SIG-M5 treated with dmso at 0.1 percent for 504 hours (cell line): ENCODE data around the gene NOP58.
"Not testable (repeated sequence)": the region's sequence is repeated elsewhere in the genome, so short reads cannot be mapped to it uniquely, and the experiment has no call there.

Experiments
- DNase-seq: peaks from one replicate; lab custom pipeline; 2025; ENCODE audit not compliant: unreplicated experiment; lab: John Stamatoyannopoulos, UW

NOP58 gene, protein sequence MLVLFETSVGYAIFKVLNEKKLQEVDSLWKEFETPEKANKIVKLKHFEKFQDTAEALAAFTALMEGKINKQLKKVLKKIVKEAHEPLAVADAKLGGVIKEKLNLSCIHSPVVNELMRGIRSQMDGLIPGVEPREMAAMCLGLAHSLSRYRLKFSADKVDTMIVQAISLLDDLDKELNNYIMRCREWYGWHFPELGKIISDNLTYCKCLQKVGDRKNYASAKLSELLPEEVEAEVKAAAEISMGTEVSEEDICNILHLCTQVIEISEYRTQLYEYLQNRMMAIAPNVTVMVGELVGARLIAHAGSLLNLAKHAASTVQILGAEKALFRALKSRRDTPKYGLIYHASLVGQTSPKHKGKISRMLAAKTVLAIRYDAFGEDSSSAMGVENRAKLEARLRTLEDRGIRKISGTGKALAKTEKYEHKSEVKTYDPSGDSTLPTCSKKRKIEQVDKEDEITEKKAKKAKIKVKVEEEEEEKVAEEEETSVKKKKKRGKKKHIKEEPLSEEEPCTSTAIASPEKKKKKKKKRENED

DNA sequence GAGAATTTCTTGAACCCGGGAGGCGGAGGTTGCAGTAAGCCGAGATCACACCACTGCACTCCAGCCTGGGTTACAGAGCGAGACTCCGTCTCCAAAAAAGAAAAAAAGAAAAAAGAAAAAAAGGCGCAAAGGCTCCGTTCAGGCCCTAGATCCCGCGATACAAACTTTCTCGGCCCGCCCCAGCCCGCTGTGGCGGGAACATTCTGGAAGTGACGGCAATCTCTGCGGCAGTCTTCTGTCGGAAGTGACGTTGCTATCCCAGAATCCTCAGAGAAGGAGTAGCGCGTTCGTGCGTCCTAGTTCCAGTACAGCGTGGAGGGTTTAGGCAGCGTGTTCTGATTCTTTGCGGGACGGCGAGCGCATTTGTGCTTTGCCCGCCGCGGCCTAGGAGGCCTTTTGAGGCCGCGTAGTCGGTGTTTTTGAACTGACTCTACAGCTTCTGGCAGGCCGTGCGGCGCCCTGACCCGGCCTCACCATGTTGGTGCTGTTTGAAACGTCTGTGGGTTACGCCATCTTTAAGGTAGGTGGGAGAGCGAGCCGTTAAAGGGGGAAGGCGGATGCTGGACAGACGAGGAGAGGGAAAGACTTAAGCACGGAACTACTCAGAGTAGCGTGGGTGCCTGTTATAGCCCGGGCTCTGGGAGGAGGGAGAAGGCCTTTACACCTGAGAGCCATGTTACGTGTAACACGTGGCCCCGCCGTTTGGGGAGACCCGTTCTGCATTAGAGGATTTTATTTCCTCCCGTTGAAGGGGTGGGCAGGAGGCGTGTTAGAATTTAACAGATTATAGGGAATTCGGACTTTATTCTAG lies at the start of gene NOP58:
Gene NOP58 (plus strand): TSS at position 297 of the 811 bp plus-strand sequence. CDS start 179 bp downstream, at position 476.
- peak; percentile 98 for DNase-seq

DNA sequence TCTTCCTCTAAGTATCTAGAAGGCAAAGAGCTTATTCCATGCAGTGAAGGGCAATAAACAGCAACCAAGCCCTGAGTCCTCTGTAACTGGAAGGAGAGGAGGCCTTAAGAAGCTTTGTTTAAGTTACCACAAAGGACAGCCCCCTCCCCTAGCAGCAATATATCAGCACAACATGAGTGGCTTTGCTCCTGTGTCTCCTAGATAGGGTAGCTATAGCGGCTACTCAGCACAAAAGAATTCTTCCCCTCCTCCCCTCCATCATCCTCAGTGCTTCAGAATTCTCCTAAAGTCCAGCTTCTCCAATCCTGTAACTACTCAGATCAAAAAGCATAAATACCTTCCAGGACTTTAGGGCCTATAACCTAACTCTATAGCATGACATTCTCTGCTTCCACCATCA lies 43.7 kb upstream of the NOP58 start:
- no peak for DNase-seq

DNA sequence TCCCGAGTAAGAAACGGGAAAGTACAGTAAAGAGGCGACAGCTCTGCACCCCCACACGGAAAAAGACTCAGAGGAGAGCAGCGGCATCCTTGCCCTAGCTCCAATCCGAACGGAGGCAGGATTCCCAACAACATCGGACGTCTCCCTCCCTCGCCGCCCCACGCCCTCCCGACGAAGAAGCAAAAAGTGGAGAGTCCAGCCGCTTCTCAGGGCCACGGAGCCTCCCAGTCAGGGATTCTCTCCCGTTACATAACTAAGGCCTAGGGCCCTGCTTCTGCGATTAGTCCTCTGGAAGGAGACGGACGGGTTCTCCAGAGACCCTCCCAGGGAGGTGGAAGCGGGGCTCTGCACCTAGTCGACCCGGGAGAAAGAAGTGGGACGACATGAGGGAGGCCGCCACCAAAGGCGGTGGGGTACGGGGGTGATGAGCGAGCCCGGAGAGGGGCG lies 27.8 kb upstream of the NOP58 start:
- peak; percentile 53 for DNase-seq

DNA sequence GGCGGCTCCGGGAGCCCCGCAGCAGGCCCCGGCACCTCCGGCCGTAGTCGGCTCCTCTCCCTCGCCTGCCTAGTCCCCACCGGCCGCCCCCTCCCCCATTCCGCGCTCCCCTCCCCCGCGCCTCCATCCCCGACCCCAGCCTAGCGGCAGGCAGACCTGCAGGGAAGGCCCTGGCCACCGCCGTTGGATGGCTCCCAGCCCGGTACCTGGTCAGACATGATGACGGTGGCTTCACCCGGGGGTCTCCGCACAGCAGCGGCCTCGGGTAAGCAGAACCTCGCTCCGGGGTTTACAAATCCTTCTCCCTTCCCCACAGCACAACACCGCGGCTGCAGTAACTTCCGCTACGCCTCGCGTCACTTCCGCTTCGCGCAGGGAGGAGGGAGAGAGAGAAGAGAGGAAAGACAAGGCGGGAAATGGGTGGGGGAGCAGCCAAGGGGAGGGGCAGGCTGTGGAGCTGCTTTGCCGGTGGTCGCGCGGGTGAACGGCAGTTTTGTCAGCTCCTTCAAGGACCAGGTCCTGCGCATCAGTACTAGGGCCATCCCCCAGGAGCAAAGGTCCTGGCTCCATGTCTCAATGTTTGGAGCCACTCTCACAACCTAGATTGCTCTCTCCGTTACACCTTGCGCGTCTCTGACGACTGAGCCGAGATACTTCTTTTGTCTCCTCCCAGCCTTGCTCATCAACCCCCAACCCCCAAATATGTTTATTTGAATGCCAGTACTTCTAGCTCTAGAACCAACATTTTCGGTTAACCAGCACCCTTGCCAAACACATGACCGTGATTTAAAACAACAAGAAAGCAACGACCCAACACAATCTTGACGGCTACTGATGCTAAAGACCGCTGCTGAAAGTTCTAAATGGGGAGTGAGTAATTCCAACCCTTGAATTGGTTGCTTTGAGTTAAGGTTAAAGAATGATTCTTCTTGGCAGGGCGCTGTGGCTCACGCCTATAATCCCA lies 27.0 kb upstream of the NOP58 start, which contains the start of gene SUMO1:
Gene SUMO1 (minus strand): TSS at position 364 of the 964 bp plus-strand sequence. CDS start 146 bp downstream, at position 218.
- peak; percentile 87 for DNase-seq

DNA sequence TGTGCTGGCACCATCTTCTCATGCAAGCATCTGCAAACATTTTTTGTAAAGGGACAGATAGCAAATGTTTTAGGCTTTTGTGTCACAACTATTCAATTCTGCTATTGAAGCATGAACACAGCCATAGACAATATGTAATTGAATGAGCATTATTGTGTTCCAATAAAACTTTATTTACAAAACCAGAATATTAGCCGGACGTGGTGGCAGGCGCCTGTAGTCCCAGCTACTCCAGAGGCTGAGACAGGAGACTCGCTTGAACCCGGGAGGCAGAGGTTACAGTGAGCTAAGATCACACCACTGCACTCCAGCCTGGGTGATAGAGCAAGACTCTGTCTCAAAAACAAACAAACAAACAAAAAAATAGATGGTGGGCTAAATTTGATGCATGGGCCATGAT lies 17.9 kb upstream of the NOP58 start:
- not testable (repeated sequence) for DNase-seq

DNA sequence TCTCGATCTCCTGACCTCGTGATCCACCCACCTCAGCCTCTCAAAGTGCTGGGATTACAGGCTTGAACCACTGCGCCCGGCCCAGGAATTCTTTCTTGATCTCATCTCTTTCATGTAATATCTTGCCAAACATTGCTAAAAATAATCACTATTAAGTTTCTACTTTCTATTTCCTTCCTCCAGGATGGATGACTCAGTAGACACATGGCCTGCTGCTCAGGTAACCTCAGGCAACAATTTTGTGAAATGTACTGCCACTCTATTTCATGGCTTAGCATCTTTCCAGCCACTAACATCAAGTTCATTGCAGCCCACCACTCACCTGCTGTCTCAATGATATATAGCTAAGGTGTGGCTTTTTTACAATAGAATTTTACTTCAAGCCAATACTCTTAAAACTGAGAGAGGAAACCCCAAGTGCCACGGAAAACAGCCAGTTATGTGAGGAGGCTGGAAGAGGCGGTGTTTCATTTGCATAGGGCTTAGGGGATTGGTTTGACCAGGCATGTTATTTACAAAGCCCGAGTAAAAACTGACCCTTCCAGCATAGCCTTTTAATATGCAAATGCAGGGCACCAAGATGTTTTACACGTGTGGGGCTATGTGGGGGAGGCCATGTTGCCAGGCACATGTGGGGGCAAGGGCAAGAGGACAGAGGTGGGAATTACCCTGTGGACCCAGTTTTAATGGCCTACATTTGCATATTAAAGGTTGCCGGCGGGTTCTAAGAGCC lies 15.9 kb upstream of the NOP58 start:
- DNase-seq, result no peak

DNA sequence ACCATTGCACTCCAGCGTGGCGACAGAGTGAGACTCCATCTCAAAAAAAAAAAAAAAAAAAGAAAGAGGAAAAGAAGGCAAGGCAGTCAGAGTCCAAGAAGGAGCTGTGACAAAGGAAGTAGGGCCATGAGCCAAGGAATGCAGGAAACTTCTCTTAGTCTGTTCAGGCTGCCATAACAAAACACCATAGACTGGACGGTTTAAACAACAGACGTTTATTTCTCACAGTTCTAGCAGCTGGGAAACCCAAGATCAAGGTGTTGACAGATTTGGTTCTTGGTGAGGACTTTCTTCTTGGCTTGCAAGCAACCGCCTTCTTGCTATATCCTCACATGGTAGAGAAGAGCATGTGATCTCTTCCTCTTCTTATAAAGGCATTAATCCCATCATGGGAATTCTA lies 14.1 kb upstream of the NOP58 start:
- no peak for DNase-seq

DNA sequence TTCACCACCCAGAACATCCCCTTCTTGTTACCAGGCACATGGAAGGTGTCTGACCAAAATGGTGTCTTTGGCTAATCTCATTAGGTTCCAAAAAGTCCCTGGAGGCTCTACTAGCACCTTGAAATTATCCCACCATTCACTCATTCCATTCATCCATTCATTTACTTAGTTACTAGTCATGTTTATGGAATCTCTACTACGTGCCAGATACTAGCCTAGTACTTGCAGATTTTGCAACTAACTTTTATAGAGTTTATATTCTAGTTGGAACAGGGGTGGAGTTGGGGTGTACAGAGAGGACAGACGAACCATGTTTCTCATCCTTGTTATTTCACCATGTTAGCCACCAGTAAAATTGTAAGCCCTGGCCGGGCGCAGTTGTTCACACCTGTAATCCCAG lies 4.0 kb upstream of the NOP58 start:
- no peak for DNase-seq

DNA sequence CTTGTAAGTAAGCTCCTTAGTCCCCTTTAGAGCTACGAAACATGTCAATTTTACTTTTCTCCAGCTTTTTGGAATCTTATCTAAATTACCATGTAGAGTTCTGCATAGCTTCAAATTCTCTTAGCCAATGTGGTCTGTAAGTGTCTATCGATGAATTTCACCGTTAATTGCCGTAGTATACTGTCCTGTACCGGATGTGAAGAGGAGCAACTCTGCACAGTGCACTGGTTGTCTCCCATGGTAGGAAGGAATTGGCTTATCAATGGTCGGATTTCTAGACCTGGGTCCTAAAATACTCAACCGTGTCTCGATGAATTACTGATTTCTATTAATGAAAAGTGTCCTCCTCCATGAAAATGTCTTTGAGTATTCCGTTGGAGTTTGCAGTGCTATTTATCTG lies 1.9 kb downstream of the NOP58 start:
- peak; percentile 18 for DNase-seq

DNA sequence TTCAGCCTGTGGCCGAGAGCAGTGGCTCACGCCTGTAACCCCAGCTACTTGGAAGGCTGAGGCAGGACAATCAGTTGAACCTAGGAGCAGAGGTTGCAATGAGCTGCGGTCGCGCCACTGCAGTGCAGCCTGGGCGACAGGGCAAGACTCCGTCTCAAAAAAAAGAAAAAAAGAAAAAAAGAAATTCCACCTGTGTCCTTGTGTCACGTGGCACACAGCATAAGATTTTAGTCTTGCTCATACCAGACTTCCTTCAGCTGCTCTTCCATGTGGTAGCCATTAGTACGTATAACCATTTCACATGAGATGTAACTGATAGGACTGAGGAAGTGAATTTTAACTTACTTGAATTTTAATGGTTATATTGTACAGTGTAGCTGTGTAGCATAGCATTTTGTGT lies 4.0 kb downstream of the NOP58 start:
- DNase-seq, result peak; percentile 69

DNA sequence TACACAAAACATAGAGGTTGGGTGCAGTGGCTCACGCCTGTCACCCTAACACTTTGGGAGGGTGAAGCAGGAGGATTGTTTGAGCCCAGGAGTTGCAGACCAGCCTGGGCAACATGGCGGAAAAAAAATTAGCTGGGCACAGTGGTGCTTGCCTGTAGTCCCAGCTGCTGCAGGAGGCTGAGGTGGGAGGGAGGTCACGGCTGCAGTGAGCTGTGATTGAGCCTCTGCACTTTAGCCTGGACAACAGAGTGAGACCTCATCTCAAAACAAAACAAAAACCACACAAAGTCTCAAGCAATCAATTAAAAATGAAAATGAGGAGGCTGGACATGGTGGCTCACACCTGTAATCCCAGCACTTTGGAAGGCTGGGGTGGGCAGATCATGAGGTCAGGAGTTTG lies 4.9 kb downstream of the NOP58 start:
- no peak for DNase-seq

DNA sequence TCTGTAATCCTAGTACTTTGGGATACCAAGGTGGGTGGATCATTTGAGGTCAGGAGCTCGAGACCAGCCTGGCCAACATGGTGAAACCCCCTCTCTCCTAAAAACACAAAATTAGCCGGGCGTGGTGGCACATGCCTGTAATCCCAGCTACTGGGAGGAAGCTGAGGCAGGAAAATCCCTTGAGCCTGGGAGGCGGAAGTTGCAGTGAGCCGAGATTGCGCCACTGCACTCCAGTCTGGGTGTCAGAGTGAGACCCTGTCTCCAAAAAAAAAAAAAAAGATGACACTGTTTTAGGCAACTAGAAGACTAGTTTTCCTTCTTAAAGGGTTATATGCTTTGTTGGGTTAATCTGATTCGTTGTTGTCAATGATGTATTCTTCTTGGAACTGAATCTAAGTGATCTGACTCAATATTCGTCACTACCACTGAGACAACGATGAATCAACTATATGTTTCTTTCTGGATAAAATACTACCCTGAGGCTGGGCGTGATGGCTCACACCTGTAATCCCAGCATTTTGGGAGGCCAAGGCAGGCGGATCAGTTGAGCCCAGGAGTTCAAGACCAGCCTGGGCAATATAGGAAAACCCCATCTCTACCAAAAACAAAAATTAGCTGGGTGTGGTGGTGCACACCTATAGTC lies 10.6 kb downstream of the NOP58 start:
- DNase-seq, result not testable (repeated sequence)

DNA sequence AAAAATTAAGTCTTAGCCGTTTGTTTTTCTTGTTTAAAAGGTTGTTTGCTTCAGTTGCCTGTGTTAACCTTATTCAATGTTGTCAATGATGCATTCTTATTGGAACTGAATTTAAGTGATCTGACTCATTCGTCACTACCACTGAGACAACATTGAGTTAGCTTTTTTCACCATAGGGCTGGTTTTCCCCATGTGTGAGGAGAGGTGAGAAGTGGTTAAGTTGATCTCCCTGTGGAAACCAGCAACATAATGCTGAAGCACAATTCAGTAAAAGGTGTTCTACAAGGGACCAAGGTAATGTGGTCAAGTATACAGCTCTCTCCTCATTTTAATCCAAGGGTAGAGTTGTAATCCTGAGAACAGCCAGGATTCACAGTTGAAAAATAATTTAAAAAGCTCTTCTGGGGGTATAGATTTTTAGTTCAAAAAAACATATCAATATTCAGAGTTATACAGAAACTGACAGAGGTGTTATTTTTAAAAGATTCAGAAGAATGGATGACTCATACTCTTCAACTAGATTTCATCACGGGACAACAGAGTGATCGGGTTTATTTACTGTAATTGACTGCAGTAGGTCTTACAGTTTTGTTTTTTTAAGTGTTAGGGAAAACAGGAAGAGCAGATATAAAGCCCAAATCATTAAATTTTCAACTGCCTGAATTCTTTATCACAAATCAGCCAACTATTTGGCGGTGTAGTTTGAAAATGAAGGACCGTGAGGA lies 12.6 kb downstream of the NOP58 start:
- DNase-seq, result peak; percentile 72

DNA sequence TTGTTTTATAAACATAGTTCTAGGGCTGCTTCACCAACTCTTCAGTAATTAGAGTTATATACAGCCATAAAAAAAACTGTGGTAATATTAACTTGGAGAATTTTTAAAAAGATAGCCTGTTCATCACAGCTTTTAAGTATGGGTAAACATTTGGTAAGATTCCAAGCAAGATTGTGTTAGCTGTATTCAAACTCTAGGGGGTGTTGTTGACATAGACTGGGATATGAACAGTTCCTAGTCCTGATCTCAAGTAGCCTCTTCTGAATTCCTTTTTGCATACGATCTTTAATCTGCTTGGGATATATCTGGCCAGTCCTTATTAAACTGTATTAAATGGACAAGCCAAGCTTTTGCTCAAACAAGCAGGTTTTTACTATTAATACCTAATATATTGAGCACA lies 13.4 kb downstream of the NOP58 start:
- DNase-seq, result peak; percentile 53

DNA sequence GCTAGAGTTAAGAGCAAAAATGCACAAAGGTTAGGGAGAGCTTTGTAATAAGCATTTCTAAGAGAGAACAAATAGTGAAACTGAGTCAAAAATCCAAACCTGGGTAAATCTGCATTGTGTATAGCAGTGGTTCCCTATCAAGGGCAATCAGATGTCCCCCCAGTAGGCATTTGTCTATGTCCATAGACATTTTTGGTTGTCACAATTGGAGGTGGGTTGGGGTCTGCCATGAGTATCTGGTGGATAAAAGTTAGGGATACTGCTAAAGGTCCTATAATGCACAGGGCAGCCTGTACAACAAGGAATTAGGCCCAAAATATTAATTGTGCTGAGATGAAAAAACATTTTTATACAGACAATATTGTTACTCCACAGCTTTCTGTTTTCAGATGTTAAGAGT lies 21.0 kb downstream of the NOP58 start:
- no peak for DNase-seq

DNA sequence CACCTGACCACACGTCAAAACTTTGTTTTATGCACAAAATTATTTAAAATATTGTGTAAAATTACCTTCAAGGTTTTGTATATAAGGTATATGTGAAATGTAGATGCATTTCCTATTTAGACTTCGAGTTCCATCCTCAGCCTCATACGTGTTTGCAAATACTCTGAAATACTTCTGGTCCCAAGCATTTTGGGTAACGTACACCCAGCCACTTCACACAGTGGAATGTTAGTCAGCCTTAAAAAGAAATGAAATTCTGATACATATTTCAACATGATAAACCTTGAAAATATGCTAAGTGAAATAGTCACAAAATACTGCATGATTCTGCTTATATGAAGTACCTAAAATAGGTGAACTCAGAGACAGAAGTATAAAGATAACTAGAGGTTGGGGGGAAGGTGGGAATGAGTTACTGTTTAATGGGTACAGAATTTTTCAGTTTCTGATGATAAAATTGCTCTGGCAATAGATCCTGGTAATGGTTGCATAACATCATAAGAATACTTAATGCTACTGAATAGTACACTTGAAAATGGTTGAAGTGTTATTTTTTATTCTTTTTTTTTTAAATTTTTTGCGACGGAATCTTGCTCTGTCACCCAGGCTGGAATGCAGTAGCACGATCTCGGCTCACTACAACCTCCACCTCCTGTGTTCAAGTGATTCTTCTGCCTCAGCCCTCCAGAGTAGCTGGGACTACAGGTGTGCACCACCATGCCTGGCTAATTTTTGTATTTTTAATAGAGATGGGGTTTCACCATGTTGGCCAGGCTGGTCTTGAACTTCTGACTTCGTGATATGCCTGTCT lies 24.0 kb downstream of the NOP58 start:
- no peak for DNase-seq

DNA sequence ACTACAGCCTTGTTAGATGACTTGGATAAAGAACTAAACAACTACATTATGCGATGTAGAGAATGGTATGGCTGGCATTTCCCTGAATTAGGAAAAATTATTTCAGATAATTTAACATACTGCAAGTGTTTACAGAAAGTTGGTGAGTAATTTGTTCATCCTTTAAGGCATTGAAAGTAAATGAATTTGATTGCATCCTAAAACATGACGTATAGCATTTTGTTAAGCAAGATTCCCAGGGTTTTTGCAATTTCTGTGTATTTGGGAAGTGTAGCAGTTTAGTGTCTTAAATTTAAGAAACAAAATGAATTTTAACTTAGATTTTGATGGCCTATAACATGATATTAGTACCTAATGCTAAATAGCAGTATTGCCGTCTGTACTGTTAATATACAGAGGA lies 24.8 kb downstream of the NOP58 start:
- DNase-seq, result no peak

DNA sequence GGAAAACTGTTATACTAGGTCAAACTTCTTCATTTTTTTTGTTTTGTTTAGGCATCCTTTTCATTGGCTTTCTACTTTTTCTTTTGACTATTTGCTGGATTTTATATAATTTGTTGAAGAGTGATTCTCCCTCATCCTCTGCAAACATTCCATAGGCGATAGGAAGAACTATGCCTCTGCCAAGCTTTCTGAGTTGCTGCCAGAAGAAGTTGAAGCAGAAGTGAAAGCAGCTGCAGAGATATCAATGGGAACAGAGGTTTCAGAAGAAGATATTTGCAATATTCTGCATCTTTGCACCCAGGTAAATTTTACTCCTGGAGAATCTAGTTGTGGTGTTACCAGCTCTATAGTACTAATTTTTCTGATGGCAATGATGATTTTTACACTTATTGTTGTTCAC lies 25.4 kb downstream of the NOP58 start:
- DNase-seq, result no peak
